Measurements from ENCODE around the gene UBTF.
"Not testable (repeated sequence)": the region's sequence is repeated elsewhere in the genome, so short reads cannot be mapped to it uniquely, and the experiment has no call there.

Gene UBTF

GRCh38 chr17:44241106-44241624, 21.7 kb upstream of the UBTF start:
- no peak for TF ChIP-seq CTCF (IDR thresholded peaks at IDR 0.05; ENCODE audit: extremely low read depth, insufficient read depth, missing control alignments)
- DNase-seq (ENCODE audit: low spot score): no peak
- in situ Hi-C loops (cut with MboI; ENCODE audit: low pct_unique_long_range_greater_than_20kb, low sequenced_read_pairs, unreplicated experiment): no loop called here

GRCh38 chr17:44237886-44238285, 18.4 kb upstream of the UBTF start:
- DNase-seq (ENCODE audit: low spot score); in situ Hi-C loops (cut with MboI; ENCODE audit: low pct_unique_long_range_greater_than_20kb, low sequenced_read_pairs, unreplicated experiment): not testable (repeated sequence)

GRCh38 chr17:44236444-44236991, 17.0 kb upstream of the UBTF start:
- in situ Hi-C loops (cut with MboI; ENCODE audit: low pct_unique_long_range_greater_than_20kb, low sequenced_read_pairs, unreplicated experiment): no loop called here
- no peak for TF ChIP-seq CTCF (IDR thresholded peaks at IDR 0.05; ENCODE audit: extremely low read depth, insufficient read depth, missing control alignments)
- peak; percentile 31 for DNase-seq (ENCODE audit: low spot score)

GRCh38 chr17:44235583-44235936, 16.1 kb upstream of the UBTF start:
- in situ Hi-C loops (cut with MboI; ENCODE audit: low pct_unique_long_range_greater_than_20kb, low sequenced_read_pairs, unreplicated experiment): no loop called here
- no peak for TF ChIP-seq CTCF (IDR thresholded peaks at IDR 0.05; ENCODE audit: extremely low read depth, insufficient read depth, missing control alignments)

GRCh38 chr17:44233582-44233981, 14.1 kb upstream of the UBTF start:
- in situ Hi-C loops (cut with MboI; ENCODE audit: low pct_unique_long_range_greater_than_20kb, low sequenced_read_pairs, unreplicated experiment): no loop called here
- DNase-seq (ENCODE audit: low spot score): no peak

More at GRCh38 chr17:44235583-44235936, 16.1 kb upstream of the UBTF start:
- DNase-seq (ENCODE audit: low spot score): no peak

GRCh38 chr17:44232061-44232460, 12.6 kb upstream of the UBTF start:
- in situ Hi-C loops (cut with MboI; ENCODE audit: low pct_unique_long_range_greater_than_20kb, low sequenced_read_pairs, unreplicated experiment): no loop called here
- no peak for TF ChIP-seq CTCF (IDR thresholded peaks at IDR 0.05; ENCODE audit: extremely low read depth, insufficient read depth, missing control alignments)
- no peak for DNase-seq (ENCODE audit: low spot score)

More at GRCh38 chr17:44233582-44233981, 14.1 kb upstream of the UBTF start:
- TF ChIP-seq CTCF (IDR thresholded peaks at IDR 0.05; ENCODE audit: extremely low read depth, insufficient read depth, missing control alignments): no peak

GRCh38 chr17:44230140-44230539, 10.7 kb upstream of the UBTF start:
- no peak for TF ChIP-seq CTCF (IDR thresholded peaks at IDR 0.05; ENCODE audit: extremely low read depth, insufficient read depth, missing control alignments)
- no peak for DNase-seq (ENCODE audit: low spot score)
- in situ Hi-C loops (cut with MboI; ENCODE audit: low pct_unique_long_range_greater_than_20kb, low sequenced_read_pairs, unreplicated experiment): no loop called here
